HepG2 (cell line): Measurements from ENCODE around the gene SEZ6. TPM values are rescaled to one million over a fixed set of nuclear protein-coding genes. Genes with fewer than 3 reads are reported as not detected.

Experiments used
- ATAC-seq: fragments of 200-7000 bp; cut with Tn5 transposase; 3 replicates; pipeline ENCODE4 v1.9.1; 2020; ENCODE audit warnings: mild to moderate bottlenecking, moderate library complexity
- BruUV-seq: library from RNA; stranded (reverse); fragments of 400-500 nt; replicated peaks from 2 replicates; lab custom pipeline; 2021; lab: Mats Ljungman, UMichigan
- CTCF ChIA-PET: fragments of 300-600 bp; formaldehyde crosslinking; extraction: SDS; loops from one replicate; lab custom pipeline; 2021; ENCODE audit warnings: low total read pairs, inconsistent platforms, low intra/inter-chr PET ratio; lab: Yijun Ruan, JAX
- POLR2A ChIA-PET: fragments of 350-600 bp; sonication (Branson Sonifier 250); formaldehyde crosslinking; loops from one replicate; lab custom pipeline; 2020; ENCODE audit warnings: antibody characterized with exemption, inconsistent platforms; lab: Yijun Ruan, JAX
- DNase-seq: peaks from one replicate; pipeline ENCODE4 v3.0.0-alpha.2; 2015; ENCODE audit warnings: low spot score
- FAIRE-seq: peaks from 3 replicates; lab custom pipeline; 2011; peaks lifted over from hg19 to GRCh38; lab: Jason Lieb, UNC
- H2AFZ ChIP-seq: one replicate; pipeline ENCODE4 v1.6.1; 2011; ENCODE audit warnings: low read length, inconsistent platforms
- H3K27ac ChIP-seq: fragments of 300-600 bp; 3 replicates; pipeline ENCODE4 v1.8.0; 2011; ENCODE audit warnings: mixed run types, mild to moderate bottlenecking, mixed read lengths, low read length, inconsistent platforms; ENCODE audit not compliant: insufficient read depth; ENCODE audit errors: extremely low read length
- H3K27me3 ChIP-seq, 2 experiments: fragments of 200-600 bp in 1 of 2; 2 replicates in 1 of 2; 3 replicates in 1 of 2; pipeline versions ENCODE4 v1.6.0 to v1.8.0; 2011; ENCODE audit warnings: low read length in 2 of 2, mild to moderate bottlenecking in 2 of 2, moderate library complexity in 2 of 2, inconsistent platforms in 1 of 2; ENCODE audit not compliant: insufficient read depth in 2 of 2, control insufficient read depth in 1 of 2
- H3K36me3 ChIP-seq, 2 experiments: fragments of 200-600 bp in 1 of 2; replicated peaks in 1 of 2; 2 replicates in 1 of 2; 3 replicates in 1 of 2; pipeline versions ENCODE4 v1.5.1 to v1.8.0; 2011; ENCODE audit warnings: low read length in 2 of 2, inconsistent platforms in 1 of 2; ENCODE audit not compliant: insufficient read depth in 2 of 2, control insufficient read depth in 1 of 2
- H3K4me1 ChIP-seq: 2 replicates; pipeline ENCODE4 v1.5.1; 2012; ENCODE audit warnings: low read length, inconsistent platforms; ENCODE audit not compliant: insufficient read depth
- H3K4me2 ChIP-seq: 2 replicates; pipeline ENCODE4 v1.6.0; 2011; ENCODE audit warnings: low read depth, low read length, inconsistent platforms
- H3K4me3 ChIP-seq, 3 experiments: fragments of 200-600 bp in 1 of 3; sonication (generic), shearing (Covaris generic) in 1 of 3; replicated peaks in 1 of 3; 2 replicates each; pipeline ENCODE4 v1.5.1; 2011 to 2016; ENCODE audit warnings: low read length in 3 of 3, inconsistent platforms in 2 of 3, low read depth in 2 of 3, mild to moderate bottlenecking in 2 of 3, control low read depth in 1 of 3, mixed read lengths in 1 of 3; ENCODE audit not compliant: insufficient read depth in 1 of 3
- H3K79me2 ChIP-seq: one replicate; pipeline ENCODE4 v1.6.1; 2011; ENCODE audit warnings: low read length, inconsistent platforms; ENCODE audit not compliant: insufficient read depth
- H3K9ac ChIP-seq: 2 replicates; pipeline ENCODE4 v1.6.0; 2011; ENCODE audit warnings: mild to moderate bottlenecking, low read depth, low read length, inconsistent platforms; ENCODE audit not compliant: insufficient read depth
- H3K9me3 ChIP-seq: 2 replicates; pipeline ENCODE4 v1.5.1; 2012; ENCODE audit warnings: mild to moderate bottlenecking, low read length
- H4K20me1 ChIP-seq: 2 replicates; pipeline ENCODE4 v1.6.0; 2011; ENCODE audit warnings: inconsistent platforms, mild to moderate bottlenecking, low read length, moderate library complexity; ENCODE audit not compliant: insufficient read depth
- BATF2 ChIP-seq: sonication (generic); formaldehyde crosslinking; IDR thresholded peaks from 2 replicates; pipeline ENCODE4 v1.8.0; 2022; ENCODE audit warnings: mild to moderate bottlenecking, missing genetic modification reagents, moderate library complexity
- CHCHD3 ChIP-seq: sonication (generic); formaldehyde crosslinking; IDR thresholded peaks from 2 replicates; pipeline ENCODE4 v1.8.0; 2022; ENCODE audit warnings: mild to moderate bottlenecking, missing genetic modification reagents, moderate library complexity
- EP300 ChIP-seq, 3 experiments: sonication (generic) in 1 of 3; formaldehyde crosslinking in 1 of 3; IDR thresholded peaks; 2 replicates each; pipeline versions ENCODE4 v1.5.1 to v1.6.1; 2011 to 2020; ENCODE audit warnings: low read depth in 2 of 3, low read length in 2 of 3, borderline replicate concordance in 1 of 3, improper control_type of control experiment in 1 of 3, mild to moderate bottlenecking in 1 of 3, missing genetic modification reagents in 1 of 3, moderate library complexity in 1 of 3
- GZF1 ChIP-seq: sonication (generic); formaldehyde crosslinking; IDR thresholded peaks from 2 replicates; pipeline ENCODE4 v1.5.1; 2020; ENCODE audit warnings: mild to moderate bottlenecking, missing genetic modification reagents
- IKZF5 ChIP-seq: IDR thresholded peaks from 2 replicates; pipeline ENCODE4 v1.6.1; 2018; ENCODE audit warnings: missing genetic modification reagents, mild to moderate bottlenecking, missing compliant biosample characterization
- PAWR ChIP-seq: sonication (generic); formaldehyde crosslinking; IDR thresholded peaks from 2 replicates; pipeline ENCODE4 v1.4.0; 2020; ENCODE audit warnings: missing genetic modification reagents, mild to moderate bottlenecking, borderline replicate concordance
- PHF20 ChIP-seq: sonication (generic); formaldehyde crosslinking; IDR thresholded peaks from 2 replicates; pipeline ENCODE4 v1.5.0; 2020; ENCODE audit warnings: mild to moderate bottlenecking, missing genetic modification reagents
- RERE ChIP-seq: IDR thresholded peaks from 2 replicates; pipeline ENCODE4 v1.6.1; 2016; ENCODE audit warnings: low read depth, missing genetic modification reagents, missing compliant biosample characterization
- SOX5 ChIP-seq: IDR thresholded peaks from 2 replicates; pipeline ENCODE4 v1.6.1; 2016; ENCODE audit warnings: borderline replicate concordance
- ZBTB20 ChIP-seq: sonication (generic); formaldehyde crosslinking; IDR thresholded peaks from 2 replicates; pipeline ENCODE4 v1.8.1; 2023; ENCODE audit warnings: missing genetic modification reagents, low read depth, mild to moderate bottlenecking, borderline replicate concordance
- ZNF10 ChIP-seq: sonication (generic); formaldehyde crosslinking; IDR thresholded peaks from 2 replicates; pipeline ENCODE4 v1.4.0; 2020; ENCODE audit warnings: mild to moderate bottlenecking, low read depth, missing genetic modification reagents, borderline replicate concordance
- ZNF143 ChIP-seq: sonication (generic); formaldehyde crosslinking; IDR thresholded peaks from 2 replicates; pipeline ENCODE4 v1.4.0; 2020; ENCODE audit warnings: missing genetic modification reagents
- ZNF275 ChIP-seq: sonication (generic); formaldehyde crosslinking; IDR thresholded peaks from 2 replicates; pipeline ENCODE4 v1.8.0; 2022; ENCODE audit warnings: missing genetic modification reagents, mild to moderate bottlenecking, inconsistent platforms, borderline replicate concordance
- ZNF484 ChIP-seq: sonication (generic); formaldehyde crosslinking; IDR thresholded peaks from 2 replicates; pipeline ENCODE4 v1.5.1; 2020; ENCODE audit warnings: mild to moderate bottlenecking, low read depth, missing genetic modification reagents, borderline replicate concordance
- ZNF570 ChIP-seq: sonication (generic); formaldehyde crosslinking; IDR thresholded peaks from 2 replicates; pipeline ENCODE4 v1.4.0; 2020; ENCODE audit warnings: mild to moderate bottlenecking, missing genetic modification reagents, borderline replicate concordance
- ZNF780A ChIP-seq: sonication (generic); formaldehyde crosslinking; IDR thresholded peaks from 2 replicates; pipeline ENCODE4 v1.8.0; 2022; ENCODE audit warnings: mild to moderate bottlenecking, missing genetic modification reagents, moderate library complexity
- WGBS: methylation state at CpG from one replicate; pipeline ENCODE4 v1.1.6; 2017; ENCODE audit warnings: low lambda C conversion rate; 5-methylcytosine and 5-hydroxymethylcytosine counted together
- in situ Hi-C: cut with HindIII; loops from 2 replicates; pipeline ENCODE4 v1.10.0; 2017; ENCODE audit warnings: low pct_unique_long_range_greater_than_20kb; ENCODE audit not compliant: extremely low pct_ligation_motif_present
- intact Hi-C: fragments of 100-400 bp; cut with micrococcal nuclease; formaldehyde crosslinking; loops from one replicate; pipeline ENCODE4 v1.10.0; 2022; ENCODE audit not compliant: unreplicated experiment
- polyA plus RNA-seq, 8 experiments: library from polyadenylated mRNA; depleted of rRNA in 3 of 8; stranded (reverse) in 7 of 8; unstranded in 1 of 8; fragments of >200 nt; fragmentation: Illumina TruSeq in 4 of 8; extraction: Trizol in 4 of 8; gene quantifications; 2 replicates each; pipeline versions ENCODE4 v1.2.1 to v1.2.3, GENCODE V29; 2011 to 2016; ENCODE audit warnings: low read depth in 4 of 8, missing spikeins in 1 of 8, mixed read lengths in 1 of 8; ENCODE audit not compliant: insufficient read depth in 1 of 8
- total RNA-seq, 5 experiments: library from RNA; depleted of rRNA; stranded (reverse); fragments of >200 nt; fragmentation: Illumina TruSeq; extraction: Trizol; gene quantifications; 2 replicates each; pipeline ENCODE4 v1.2.3, GENCODE V29; 2016; ENCODE audit warnings: low read depth in 1 of 5

Gene SEZ6
- total and polyA plus RNA-seq, 2 of the 13 experiments (the other 11 are each of a cell fraction or from before 2014, with no cell fraction given) = not detected

GRCh38 chr17:29014716-29015115 lies 8.9 kb upstream of the SEZ6 start:
- FAIRE-seq = no peak
- TF ChIP-seq CHCHD3 (CRISPR knock-in tag) (no peak), PAWR (no peak), IKZF5 (CRISPR knock-in tag) (no peak), PHF20 (CRISPR knock-in tag) (no peak), ZNF780A (CRISPR knock-in tag) (no peak), EP300 (IDR thresholded peaks at IDR 0.05; ENCODE audit: low read depth in 2 of 2, low read length in 2 of 2) (no peak), EP300 (CRISPR knock-in tag; IDR thresholded peaks at IDR 0.05; ENCODE audit: borderline replicate concordance) (no peak), ZBTB20 (CRISPR knock-in tag) (no peak), ZNF10 (CRISPR knock-in tag) (no peak), SOX5 (CRISPR knock-in tag) (no peak), RERE (CRISPR knock-in tag) (no peak), GZF1 (CRISPR knock-in tag) (no peak), ZNF143 (no peak), ZNF570 (CRISPR knock-in tag) (no peak), BATF2 (CRISPR knock-in tag) (no peak), ZNF484 (CRISPR knock-in tag) (no peak), ZNF275 (CRISPR knock-in tag) (no peak)
- Histone ChIP-seq H3K4me3 (no peak overlapping the region), H2AFZ (no peak overlapping the region), H3K4me1 (peaks cover 19% of the 10 kb centered on the region), H3K36me3 (no peaks in the 10 kb centered on the region), H3K9me3 (no peaks in the 10 kb centered on the region), H4K20me1 (no peaks in the 10 kb centered on the region), H3K27me3 (peaks cover 0 to 43% of the 10 kb centered on the region in 2 experiments; a peak in 4 of 5 replicates), H3K4me2 (no peak overlapping the region), H3K27ac (no peak overlapping the region), H3K79me2 (no peaks in the 10 kb centered on the region), H3K9ac (no peak overlapping the region)
- ChIA-PET CTCF (no interaction called here), POLR2A (no interaction called here)
- no peak for ATAC-seq
- BruUV-seq = no TSS peak
- in situ Hi-C loops = no loop called here
- WGBS = 47% methylated on average over 5 of the region's 5 CpGs
- intact Hi-C loops = loop anchor here (10.0 kb wide), 1 partner anchor 50 kb away; no protein-coding TSS in a partner anchor
- DNase-seq = no peak
